Lung (tissue), 12 donors: ENCODE data around the gene TTC7B. TPM values are rescaled to one million over a fixed set of nuclear protein-coding genes. Genes with fewer than 3 reads are reported as not detected.

Experiments
- ATAC-seq: fragments of 200-7000 bp; cut with Tn5 transposase; one replicate; pipeline ENCODE4 v1.9.1; 2020; ENCODE audit warnings: moderate number of reproducible peaks; ENCODE audit not compliant: insufficient read depth, low FRiP score
- DNase-seq, 3 donors: peaks; one replicate each; pipeline ENCODE4 v3.0.0-alpha.2; 2013 to 2017
- H3K27ac ChIP-seq, 2 donors: one replicate each; pipeline ENCODE4 v1.5.1; 2013; ENCODE audit warnings: mild to moderate bottlenecking in 2 of 2, moderate library complexity in 2 of 2, control low read depth in 1 of 2, inconsistent platforms in 1 of 2, low read depth in 1 of 2, low read length in 1 of 2
- H3K27me3 ChIP-seq, 3 donors: one replicate each; pipeline ENCODE4 v1.5.1; 2013; ENCODE audit warnings: low read length in 2 of 3; ENCODE audit not compliant: control insufficient read depth in 3 of 3, insufficient read depth in 3 of 3
- H3K36me3 ChIP-seq, 4 donors: one replicate each; pipeline ENCODE4 v1.5.1; 2013; ENCODE audit warnings: low read length in 4 of 4, mild to moderate bottlenecking in 1 of 4, moderate library complexity in 1 of 4; ENCODE audit not compliant: control insufficient read depth in 4 of 4, insufficient read depth in 4 of 4
- H3K4me1 ChIP-seq, 5 donors: one replicate each; pipeline ENCODE4 v1.5.1; 2013; ENCODE audit warnings: low read length in 5 of 5, mild to moderate bottlenecking in 2 of 5, moderate library complexity in 1 of 5; ENCODE audit not compliant: control insufficient read depth in 5 of 5, insufficient read depth in 5 of 5
- H3K4me3 ChIP-seq: one replicate; pipeline ENCODE4 v1.5.1; 2013; ENCODE audit warnings: mild to moderate bottlenecking, control low read depth, moderate library complexity
- H3K9ac ChIP-seq, 2 donors: one replicate each; pipeline ENCODE4 v1.5.1; 2013; ENCODE audit warnings: low read length in 2 of 2, control low read depth in 1 of 2; ENCODE audit not compliant: insufficient read depth in 1 of 2
- H3K9me3 ChIP-seq, 4 donors: one replicate each; pipeline ENCODE4 v1.5.1; 2013; ENCODE audit warnings: low read length in 3 of 4, mild to moderate bottlenecking in 1 of 4, moderate library complexity in 1 of 4; ENCODE audit not compliant: control insufficient read depth in 4 of 4, insufficient read depth in 3 of 4
- WGBS, 2 donors: extraction: QIAGEN DNeasy Blood & Tissue Kit; methylation state at CpG; one replicate each; pipeline ENCODE4 v1.1.7; 2013; 5-methylcytosine and 5-hydroxymethylcytosine counted together
- polyA plus RNA-seq, 2 donors: library from polyadenylated mRNA; stranded (reverse); fragments of 200-250 nt; gene quantifications; one replicate each; pipeline ENCODE4 v1.2.1, GENCODE V29; 2013
- total RNA-seq, 2 donors: library from RNA; depleted of rRNA in 1 of 2; stranded (reverse); fragments of >200 nt in 1 of 2; gene quantifications; one replicate each; pipeline ENCODE4 v1.2.1, GENCODE V29; 2014 to 2021
- TF ChIP-seq, protein P1 (sequence below): IDR thresholded peaks from 2 replicates; pipeline ENCODE4 v1.5.1; 2012; ENCODE audit warnings: mild to moderate bottlenecking; ENCODE audit errors: control extremely low read depth, extremely low read depth
- donor health status: control.
- donor health status: control.
- donor health status: Bipolar disorder and iron deficiency.
- donor health status: healthy.
- donor health status: DM: yes; HTN: yes; CAD: no.

The TTC7B gene
- total and polyA plus RNA-seq, 4 donors: 11.0 to 39.6 (median 23.0) TPM

DNA sequence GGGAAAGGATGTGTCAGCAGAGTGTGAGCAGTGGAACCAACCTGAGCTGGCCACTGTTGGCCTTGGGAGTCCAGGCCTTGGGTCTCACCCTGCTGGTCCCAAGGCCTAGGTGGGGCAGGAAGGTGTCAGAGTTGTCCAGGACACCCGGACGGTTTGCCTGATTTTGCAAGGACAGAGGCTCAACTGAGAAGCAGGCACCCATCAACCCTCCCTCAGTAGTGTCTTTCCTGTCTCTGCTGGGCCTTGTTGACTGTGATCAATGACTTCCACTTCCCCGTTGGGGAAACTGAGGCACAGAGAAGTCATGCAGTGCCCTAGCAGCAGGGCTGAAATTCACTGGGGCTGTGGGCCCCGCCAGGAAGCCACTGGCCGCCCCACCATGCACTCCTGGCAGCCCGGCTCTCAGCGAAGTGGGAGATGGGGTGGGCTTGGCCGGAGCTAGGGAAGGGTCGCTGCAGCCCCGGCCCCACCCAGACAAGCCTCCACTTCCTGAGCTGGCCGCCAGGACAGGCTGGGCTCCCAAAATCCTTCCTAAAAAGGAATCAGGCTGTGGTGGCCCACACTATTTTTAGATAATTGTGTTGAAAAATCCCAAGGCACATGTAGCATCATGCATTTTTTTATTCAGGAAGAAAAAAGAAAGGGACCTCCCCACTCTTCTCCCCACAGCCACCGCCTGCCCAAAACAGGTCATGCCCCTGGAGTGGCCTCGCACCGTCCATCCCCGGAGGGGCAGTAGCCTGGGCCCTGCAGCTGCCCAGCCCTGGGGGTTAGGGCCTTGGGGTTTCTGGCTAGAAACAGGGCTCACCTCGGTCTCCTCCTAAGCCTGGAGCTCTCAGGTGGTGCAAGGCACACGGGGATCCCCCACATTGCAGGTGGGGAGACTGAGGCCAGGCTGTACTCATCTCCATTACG lies 292.0 kb downstream of the TTC7B start:
- Histone ChIP-seq H3K9ac (no peak overlapping the region), H3K4me3 (no peak overlapping the region), H3K36me3 (no peaks in the 10 kb centered on the region), H3K4me1 (peaks cover 2 to 39% (median 23%) of the 10 kb centered on the region in 5 donors), H3K9me3 (peaks cover 0 to 3% (median 0%) of the 10 kb centered on the region in 4 donors), H3K27ac (no peak overlapping the region), H3K27me3 (no peaks in the 10 kb centered on the region)
- DNase-seq: no peak
- WGBS, 2 donors: 80 to 83% methylated on average over 18 of the region's 18 CpGs
- TF ChIP-seq, protein P1, sequence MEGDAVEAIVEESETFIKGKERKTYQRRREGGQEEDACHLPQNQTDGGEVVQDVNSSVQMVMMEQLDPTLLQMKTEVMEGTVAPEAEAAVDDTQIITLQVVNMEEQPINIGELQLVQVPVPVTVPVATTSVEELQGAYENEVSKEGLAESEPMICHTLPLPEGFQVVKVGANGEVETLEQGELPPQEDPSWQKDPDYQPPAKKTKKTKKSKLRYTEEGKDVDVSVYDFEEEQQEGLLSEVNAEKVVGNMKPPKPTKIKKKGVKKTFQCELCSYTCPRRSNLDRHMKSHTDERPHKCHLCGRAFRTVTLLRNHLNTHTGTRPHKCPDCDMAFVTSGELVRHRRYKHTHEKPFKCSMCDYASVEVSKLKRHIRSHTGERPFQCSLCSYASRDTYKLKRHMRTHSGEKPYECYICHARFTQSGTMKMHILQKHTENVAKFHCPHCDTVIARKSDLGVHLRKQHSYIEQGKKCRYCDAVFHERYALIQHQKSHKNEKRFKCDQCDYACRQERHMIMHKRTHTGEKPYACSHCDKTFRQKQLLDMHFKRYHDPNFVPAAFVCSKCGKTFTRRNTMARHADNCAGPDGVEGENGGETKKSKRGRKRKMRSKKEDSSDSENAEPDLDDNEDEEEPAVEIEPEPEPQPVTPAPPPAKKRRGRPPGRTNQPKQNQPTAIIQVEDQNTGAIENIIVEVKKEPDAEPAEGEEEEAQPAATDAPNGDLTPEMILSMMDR: no peak
- ATAC-seq: no peak

DNA sequence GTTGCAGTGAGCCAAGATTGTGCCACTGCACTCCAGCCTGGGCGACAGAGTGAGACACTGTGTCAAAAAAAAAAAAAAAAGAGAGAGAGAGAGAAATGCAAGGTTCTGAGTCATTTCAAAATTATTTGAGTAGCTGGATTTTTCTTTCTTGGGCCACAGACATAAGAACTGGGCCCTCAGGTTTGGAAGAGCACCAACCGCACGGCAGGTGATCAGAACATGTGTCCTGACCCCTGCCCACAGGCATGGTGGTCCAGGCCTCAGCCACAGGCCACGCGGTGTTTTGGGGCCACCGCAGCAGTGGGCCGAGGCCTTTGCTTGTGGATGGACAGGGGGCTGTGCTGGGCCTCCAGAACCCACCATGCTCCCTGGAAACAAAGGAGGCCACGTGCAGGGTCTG lies 292.7 kb downstream of the TTC7B start:
- Histone ChIP-seq H3K4me3 (no peak overlapping the region), H3K27ac (no peak overlapping the region), H3K9ac (no peak overlapping the region), H3K27me3 (no peaks in the 10 kb centered on the region), H3K4me1 (peaks cover 2 to 44% (median 27%) of the 10 kb centered on the region in 5 donors), H3K36me3 (no peaks in the 10 kb centered on the region), H3K9me3 (peaks cover 0 to 3% (median 0%) of the 10 kb centered on the region in 4 donors)
- TF ChIP-seq, protein P1: no peak
- WGBS, 2 donors: 86 to 88% methylated on average over 8 of the region's 8 CpGs
- DNase-seq (no peak), ATAC-seq (no peak)

DNA sequence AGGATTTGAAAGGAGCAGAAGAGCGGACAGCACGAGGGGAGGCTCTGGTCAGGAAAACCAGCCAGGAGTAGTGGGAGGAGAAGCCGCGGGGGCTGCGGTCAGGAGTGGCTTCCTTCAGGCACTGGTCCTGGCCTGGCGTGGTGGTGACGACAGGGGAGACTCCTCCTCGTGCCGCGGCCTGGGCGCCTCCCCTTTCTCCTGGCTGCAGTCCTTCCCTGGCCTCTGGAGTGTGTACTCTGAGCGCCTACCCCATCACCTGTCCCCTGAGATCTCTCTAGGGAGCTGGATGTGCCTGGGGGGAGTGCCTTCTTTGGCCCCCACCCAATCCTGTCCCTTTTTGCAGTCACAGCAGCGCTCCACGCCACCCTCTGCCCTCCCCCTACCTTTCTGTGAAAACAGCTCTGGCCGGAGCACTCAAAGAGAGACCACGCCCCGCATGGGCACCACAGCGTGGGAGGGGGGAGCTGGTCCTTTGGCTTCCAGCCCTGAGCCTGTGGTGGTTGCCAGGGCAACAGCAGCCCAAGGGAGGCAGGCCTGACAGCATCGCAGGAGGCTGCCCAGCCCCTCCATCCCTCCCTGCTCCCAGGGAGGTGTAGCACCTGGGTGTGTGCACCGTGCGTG lies 293.5 kb downstream of the TTC7B start:
- Histone ChIP-seq H3K9ac (no peak overlapping the region), H3K36me3 (no peaks in the 10 kb centered on the region), H3K9me3 (peaks cover 0 to 3% (median 0%) of the 10 kb centered on the region in 4 donors), H3K27ac (no peak overlapping the region), H3K27me3 (no peaks in the 10 kb centered on the region), H3K4me3 (no peak overlapping the region), H3K4me1 (peaks cover 2 to 53% (median 36%) of the 10 kb centered on the region in 5 donors)
- DNase-seq (peak; percentile 63 to 79 (median 65)), ATAC-seq (no peak)
- 36 to 61% methylated on average over 21 of the region's 21 CpGs for WGBS, 2 donors
- TF ChIP-seq, protein P1: no peak
